ENCODE data around the gene FLVCR2. TPM values are rescaled to one million over a fixed set of nuclear protein-coding genes. Genes with fewer than 3 reads are reported as not detected.

The FLVCR2 gene, protein sequence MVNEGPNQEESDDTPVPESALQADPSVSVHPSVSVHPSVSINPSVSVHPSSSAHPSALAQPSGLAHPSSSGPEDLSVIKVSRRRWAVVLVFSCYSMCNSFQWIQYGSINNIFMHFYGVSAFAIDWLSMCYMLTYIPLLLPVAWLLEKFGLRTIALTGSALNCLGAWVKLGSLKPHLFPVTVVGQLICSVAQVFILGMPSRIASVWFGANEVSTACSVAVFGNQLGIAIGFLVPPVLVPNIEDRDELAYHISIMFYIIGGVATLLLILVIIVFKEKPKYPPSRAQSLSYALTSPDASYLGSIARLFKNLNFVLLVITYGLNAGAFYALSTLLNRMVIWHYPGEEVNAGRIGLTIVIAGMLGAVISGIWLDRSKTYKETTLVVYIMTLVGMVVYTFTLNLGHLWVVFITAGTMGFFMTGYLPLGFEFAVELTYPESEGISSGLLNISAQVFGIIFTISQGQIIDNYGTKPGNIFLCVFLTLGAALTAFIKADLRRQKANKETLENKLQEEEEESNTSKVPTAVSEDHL
- total RNA-seq: 2.9 and 4.8 TPM in 2 replicates

DNA sequence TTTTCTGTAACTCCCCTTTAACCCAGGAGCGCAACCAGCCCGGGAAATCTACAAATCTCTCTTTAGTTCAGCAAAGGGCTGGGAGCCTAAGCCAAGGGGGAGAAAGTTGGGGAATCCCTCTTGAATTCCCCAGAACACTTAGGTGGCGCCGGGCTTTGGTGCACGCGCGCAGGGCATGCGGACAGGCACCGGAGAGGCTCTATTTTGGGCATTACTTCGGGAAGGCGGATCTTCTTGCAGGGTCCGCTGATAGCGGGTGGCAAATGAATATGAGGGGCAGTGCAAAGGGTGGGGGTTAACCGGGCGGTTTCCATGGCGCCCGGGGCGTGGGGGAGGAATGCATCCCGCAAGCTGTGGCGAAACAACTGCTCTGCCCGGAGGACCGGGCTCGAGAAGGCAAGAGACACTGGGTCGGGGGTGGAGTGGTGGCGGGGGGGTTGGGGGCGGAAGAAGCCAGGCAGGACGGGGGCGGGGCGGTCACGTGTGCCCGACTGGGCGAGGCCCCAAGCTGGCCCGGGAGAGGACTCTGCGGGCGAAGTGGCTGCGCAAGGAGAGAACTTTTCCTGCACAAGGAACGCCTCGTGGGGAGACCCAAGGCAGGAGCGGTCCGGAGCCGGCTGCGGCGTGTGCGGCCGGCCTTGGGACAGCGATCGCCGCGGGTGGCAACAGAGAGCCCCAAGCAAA is at the start of gene FLVCR2:
FLVCR2 (plus strand) TSS at position 519 of the 684 bp plus-strand sequence. CDS start 353 bp downstream, outside the sequence.

DNA sequence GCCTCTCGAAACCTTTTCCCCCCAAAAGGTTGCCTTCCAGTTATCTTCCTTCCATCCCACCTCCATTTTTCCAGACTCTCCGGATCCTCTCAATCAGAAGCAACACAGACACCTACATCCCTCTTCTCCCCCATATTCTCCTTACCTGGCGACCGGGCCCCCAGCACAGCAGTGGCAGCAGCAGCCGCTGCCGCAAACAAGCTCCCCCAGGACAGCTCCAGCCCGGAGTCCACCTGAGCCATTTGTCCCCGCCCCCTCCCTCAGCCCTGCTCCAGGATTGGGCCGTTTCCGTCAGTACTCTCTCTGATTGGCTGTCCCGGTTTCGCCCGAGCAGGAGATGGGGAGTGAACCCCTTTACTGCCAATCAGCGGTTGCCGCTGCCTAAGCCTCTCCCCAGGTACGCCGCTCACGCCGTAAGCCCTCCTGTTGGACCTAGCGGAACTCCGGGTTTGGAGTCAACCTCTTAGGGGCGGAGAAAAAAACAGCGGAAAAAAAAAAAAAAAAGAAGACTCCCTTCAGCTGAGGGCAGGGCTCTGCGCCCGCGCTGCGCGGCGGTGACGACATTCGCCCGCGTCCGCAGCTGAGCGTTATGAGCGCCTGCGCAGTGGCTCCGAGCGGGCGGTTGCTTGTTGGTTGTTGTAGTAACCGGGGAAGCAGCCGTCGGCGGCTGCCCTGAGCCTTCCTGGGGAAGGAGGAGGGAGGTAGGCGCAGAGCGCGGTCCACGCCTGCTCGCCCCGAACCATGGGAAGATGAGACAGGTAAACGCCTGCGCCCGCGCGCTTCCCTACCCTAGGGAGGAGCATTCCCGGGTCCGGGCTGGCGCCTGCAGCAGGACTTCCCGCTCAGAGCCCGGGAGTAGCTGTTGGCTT is 82.4 kb downstream of the FLVCR2 start, which contains the start of the genes ERG28 and TTLL5:
ERG28 (minus strand) TSS at position 247 of the 869 bp plus-strand sequence. CDS start 3,374 bp downstream, outside the sequence.
TTLL5 (plus strand) TSS at position 617 of the 869 bp plus-strand sequence. CDS start 1,904 bp downstream, outside the sequence.

Small RNAs within 50 kb of the gene (small RNA-seq; reads per million reads assigned to genes)
- not detected for gene RNA5SP387

Other genes with a start within 250 kb of the FLVCR2 start
- gene JDP2, start 150.6 kb upstream of the FLVCR2 start, total RNA-seq: 95.4 and 122 TPM in 2 replicates
- 0.65 and 0.78 TPM in 2 replicates for gene BATF, start 56.2 kb upstream of the FLVCR2 start, total RNA-seq
- gene ERG28, start 82.3 kb downstream of the FLVCR2 start, total RNA-seq: 7.7 and 8.2 TPM in 2 replicates
- gene TTLL5, start 82.6 kb downstream of the FLVCR2 start, total RNA-seq: 26.3 and 32.4 TPM in 2 replicates

All from articular chondrocyte of knee joint (primary cell).